Esophagus squamous epithelium (tissue), 5 donors: ENCODE results near the gene DYNC1I1. TPM values are rescaled to one million over a fixed set of nuclear protein-coding genes. Genes with fewer than 3 reads are reported as not detected.

Experiments used
- DNase-seq: peaks from one replicate; lab custom pipeline; 2025; lab: John Stamatoyannopoulos, UW
- H3K27ac ChIP-seq, 4 donors: fragments of 200-600 bp; sonication (generic); one replicate each; pipeline ENCODE4 v1.5.1; 2016 to 2019; ENCODE audit warnings: mild to moderate bottlenecking in 1 of 4
- H3K27me3 ChIP-seq, 4 donors: fragments of 200-600 bp; sonication (generic); 1 replicate in 3 of 4; 2 replicates in 1 of 4; pipeline versions ENCODE4 v1.5.1 to v1.6.0; 2017 to 2021; ENCODE audit warnings: antibody characterized with exemption in 1 of 4
- H3K36me3 ChIP-seq, 3 donors: fragments of 200-600 bp; sonication (generic); one replicate each; pipeline ENCODE4 v1.5.1; 2016 to 2019
- H3K4me1 ChIP-seq, 3 donors: fragments of 200-600 bp; sonication (generic); one replicate each; pipeline ENCODE4 v1.5.1; 2017 to 2019
- H3K4me3 ChIP-seq, 4 donors: fragments of 200-600 bp; sonication (generic); 1 replicate in 3 of 4; 2 replicates in 1 of 4; pipeline ENCODE4 v1.5.1; 2016 to 2019; ENCODE audit warnings: mild to moderate bottlenecking in 2 of 4, moderate library complexity in 1 of 4
- H3K9me3 ChIP-seq, 3 donors: fragments of 200-600 bp; sonication (generic); one replicate each; pipeline ENCODE4 v1.5.1; 2016 to 2019
- POLR2A ChIP-seq, 4 donors: fragments of 450-650 bp; IDR thresholded peaks; one replicate each; pipeline ENCODE4 v1.6.1; 2017; ENCODE audit warnings: antibody characterized with exemption in 4 of 4, mild to moderate bottlenecking in 4 of 4, moderate library complexity in 3 of 4
- WGBS, 2 donors: methylation state at CpG; one replicate each; pipeline ENCODE4 v1.1.5; 2018; 5-methylcytosine and 5-hydroxymethylcytosine counted together
- intact Hi-C: fragments of 100-400 bp; cut with DNase I; formaldehyde crosslinking; loops from one replicate; pipeline ENCODE4 v1.15.0; 2022
- total RNA-seq, 4 donors: library from RNA; depleted of rRNA; stranded (reverse); fragments of >200 nt; gene quantifications; one replicate each; pipeline ENCODE4 v1.1.0, GENCODE V29; 2016
- TF ChIP-seq, protein P1 (sequence below), 6 experiments: fragments of 450-650 bp in 4 of 6; fragments of 200-600 bp in 2 of 6; sonication (generic) in 2 of 6; IDR thresholded peaks; one replicate each; pipeline ENCODE4 v1.5.1; 2016 to 2019; ENCODE audit warnings: antibody characterized with exemption in 6 of 6, mild to moderate bottlenecking in 4 of 6, moderate library complexity in 4 of 6
- donor health status: DM: yes; HTN: yes; CAD: no.

The DYNC1I1 gene
- total RNA-seq, 4 donors from 2014 or later = 2.0 to 8.0 (median 2.4) TPM

DNA sequence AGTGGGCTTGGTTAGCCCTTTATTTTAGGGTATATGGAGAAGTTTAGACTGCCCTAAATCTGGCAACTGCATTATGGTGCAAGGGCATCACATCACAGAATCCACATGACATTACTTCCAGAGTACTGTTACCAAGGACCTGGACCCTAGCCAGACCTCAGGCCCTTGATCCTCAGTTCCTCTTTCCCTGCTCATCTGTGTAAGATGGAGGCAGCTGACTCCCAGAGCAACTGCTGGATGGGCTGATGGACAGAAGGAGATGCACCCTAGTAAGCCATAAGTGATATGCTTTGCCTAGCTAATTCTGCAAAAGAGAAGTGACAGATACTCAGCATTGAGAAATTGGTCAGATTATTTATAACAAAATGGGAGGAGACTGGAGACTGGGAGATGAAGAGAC lies 131.7 kb downstream of the DYNC1I1 start:
- Histone ChIP-seq H3K4me3 (no peak overlapping the region), H3K4me1 (no peaks in the 10 kb centered on the region), H3K27ac (no peak overlapping the region), H3K36me3 (no peaks in the 10 kb centered on the region), H3K9me3 (no peaks in the 10 kb centered on the region), H3K27me3 (peaks cover 0 to 5% (median 0%) of the 10 kb centered on the region in 4 donors)
- intact Hi-C loops = no loop called here
- no peak for DNase-seq
- TF ChIP-seq POLR2A (IDR thresholded peaks at IDR 0.05) = no peak
- TF ChIP-seq, protein P1, sequence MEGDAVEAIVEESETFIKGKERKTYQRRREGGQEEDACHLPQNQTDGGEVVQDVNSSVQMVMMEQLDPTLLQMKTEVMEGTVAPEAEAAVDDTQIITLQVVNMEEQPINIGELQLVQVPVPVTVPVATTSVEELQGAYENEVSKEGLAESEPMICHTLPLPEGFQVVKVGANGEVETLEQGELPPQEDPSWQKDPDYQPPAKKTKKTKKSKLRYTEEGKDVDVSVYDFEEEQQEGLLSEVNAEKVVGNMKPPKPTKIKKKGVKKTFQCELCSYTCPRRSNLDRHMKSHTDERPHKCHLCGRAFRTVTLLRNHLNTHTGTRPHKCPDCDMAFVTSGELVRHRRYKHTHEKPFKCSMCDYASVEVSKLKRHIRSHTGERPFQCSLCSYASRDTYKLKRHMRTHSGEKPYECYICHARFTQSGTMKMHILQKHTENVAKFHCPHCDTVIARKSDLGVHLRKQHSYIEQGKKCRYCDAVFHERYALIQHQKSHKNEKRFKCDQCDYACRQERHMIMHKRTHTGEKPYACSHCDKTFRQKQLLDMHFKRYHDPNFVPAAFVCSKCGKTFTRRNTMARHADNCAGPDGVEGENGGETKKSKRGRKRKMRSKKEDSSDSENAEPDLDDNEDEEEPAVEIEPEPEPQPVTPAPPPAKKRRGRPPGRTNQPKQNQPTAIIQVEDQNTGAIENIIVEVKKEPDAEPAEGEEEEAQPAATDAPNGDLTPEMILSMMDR (IDR thresholded peaks at IDR 0.05) = no peak

DNA sequence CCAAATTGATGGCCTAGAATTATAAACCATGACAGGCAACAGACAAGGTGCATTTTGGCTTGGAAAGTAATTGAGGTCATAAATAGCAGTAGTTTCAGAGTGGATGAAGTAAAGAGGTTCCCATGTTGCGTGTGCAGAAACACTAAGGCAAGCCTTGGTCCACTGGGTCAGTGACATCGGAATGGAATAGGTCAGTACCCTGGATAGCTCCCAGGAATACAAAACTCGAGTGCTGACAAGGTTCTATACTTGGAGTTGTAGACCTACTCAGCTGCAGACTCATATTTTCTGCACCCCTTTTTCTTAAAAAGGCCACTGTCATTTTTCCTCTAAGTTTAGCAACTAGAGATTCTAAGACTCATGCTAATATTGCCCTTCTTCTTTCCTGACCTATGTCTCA lies 132.8 kb downstream of the DYNC1I1 start:
- Histone ChIP-seq H3K27me3 (no peaks in the 10 kb centered on the region), H3K4me1 (no peaks in the 10 kb centered on the region), H3K4me3 (no peak overlapping the region), H3K36me3 (no peaks in the 10 kb centered on the region), H3K9me3 (no peaks in the 10 kb centered on the region), H3K27ac (no peak overlapping the region)
- 37 to 51% methylated on average over 3 of the region's 3 CpGs for WGBS, 2 donors
- intact Hi-C loops = no loop called here
- no peak for DNase-seq
- no peak for TF ChIP-seq POLR2A (IDR thresholded peaks at IDR 0.05)
- TF ChIP-seq, protein P1 (IDR thresholded peaks at IDR 0.05) = no peak

DNA sequence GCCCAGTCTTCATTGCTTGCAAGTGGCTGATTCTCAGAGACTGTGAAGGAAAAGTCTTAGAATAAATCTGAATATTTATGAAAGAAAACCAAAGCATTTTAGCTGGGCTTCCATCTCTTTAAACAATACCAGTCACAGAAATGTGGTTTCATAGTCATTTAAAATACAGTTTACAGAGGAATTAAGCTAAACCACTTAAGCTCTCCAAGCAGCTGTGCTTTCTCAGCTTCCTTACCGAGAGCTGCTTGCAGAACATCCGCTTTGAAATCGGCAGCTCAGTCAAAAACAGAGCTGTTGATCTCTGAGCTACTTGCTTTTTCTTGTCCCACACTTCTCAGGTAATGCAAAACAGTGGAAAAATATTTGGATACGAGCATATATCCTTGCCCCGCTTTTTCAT lies 134.5 kb downstream of the DYNC1I1 start:
- intact Hi-C loops = no loop called here
- H3K4me1 ChIP-seq = no peaks in the 10 kb centered on the region
- DNase-seq = no peak
- H3K27ac ChIP-seq = no peak overlapping the region
- no peak overlapping the region for H3K4me3 ChIP-seq
- no peaks in the 10 kb centered on the region for H3K27me3 ChIP-seq
- no peaks in the 10 kb centered on the region for H3K9me3 ChIP-seq
- no peaks in the 10 kb centered on the region for H3K36me3 ChIP-seq
- TF ChIP-seq, protein P1 (IDR thresholded peaks at IDR 0.05) = no peak
- 37 to 48% methylated on average over 5 of the region's 5 CpGs for WGBS, 2 donors

DNA sequence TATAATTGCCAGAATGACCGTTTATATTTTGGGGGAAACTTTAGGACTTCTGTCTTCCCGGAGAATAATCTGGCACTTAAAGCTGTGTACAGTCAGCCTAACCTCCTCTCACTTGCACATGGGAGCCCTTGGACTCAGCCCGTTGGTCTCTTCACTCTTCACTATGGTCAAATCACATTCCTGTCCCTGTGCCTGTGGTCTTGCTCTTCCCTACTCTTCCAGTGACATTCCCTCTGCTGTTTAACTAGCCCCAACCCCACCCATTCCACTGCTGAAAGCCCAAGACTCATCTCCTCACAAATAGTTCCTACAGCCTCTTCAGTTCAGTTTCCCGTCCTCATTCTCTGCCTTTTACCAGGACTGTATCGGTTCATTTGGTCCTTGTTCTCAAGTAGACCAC lies 135.0 kb downstream of the DYNC1I1 start:
- intact Hi-C loops = no loop called here
- no peaks in the 10 kb centered on the region for H3K36me3 ChIP-seq
- no peak overlapping the region for H3K27ac ChIP-seq
- 65 to 69% methylated on average over 5 of the region's 5 CpGs for WGBS, 2 donors
- no peaks in the 10 kb centered on the region for H3K4me1 ChIP-seq
- H3K9me3 ChIP-seq = no peaks in the 10 kb centered on the region
- DNase-seq = no peak
- no peak overlapping the region for H3K4me3 ChIP-seq
- TF ChIP-seq, protein P1 (IDR thresholded peaks at IDR 0.05) = no peak
- no peak for TF ChIP-seq POLR2A (IDR thresholded peaks at IDR 0.05)
- no peaks in the 10 kb centered on the region for H3K27me3 ChIP-seq

DNA sequence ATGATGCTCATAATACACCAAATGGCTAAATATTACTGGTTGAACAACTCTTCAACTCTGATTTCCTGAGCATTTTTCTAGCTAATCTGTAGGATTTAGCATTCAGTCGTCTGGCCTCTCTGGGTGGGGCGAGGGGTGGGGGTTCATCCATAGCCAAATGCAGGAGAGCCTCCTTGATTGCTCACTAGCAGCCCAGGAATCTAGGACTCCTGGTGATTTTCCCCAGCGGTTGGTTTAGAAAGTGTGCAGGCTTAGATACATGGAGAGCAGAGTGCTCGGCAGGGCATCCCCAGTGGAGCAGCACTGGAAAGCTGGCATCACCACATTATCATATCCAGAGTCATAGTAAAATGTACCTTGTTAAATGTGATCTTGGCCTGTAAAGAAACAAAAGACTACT lies 136.1 kb downstream of the DYNC1I1 start:
- no peak for DNase-seq
- intact Hi-C loops = no loop called here
- no peak for TF ChIP-seq POLR2A (IDR thresholded peaks at IDR 0.05)
- TF ChIP-seq, protein P1 (IDR thresholded peaks at IDR 0.05) = no peak
- no peaks in the 10 kb centered on the region for H3K27me3 ChIP-seq
- WGBS, 2 donors = 38 to 65% methylated on average over 3 to 4 of the region's 4 CpGs
- H3K4me1 ChIP-seq = no peaks in the 10 kb centered on the region
- H3K4me3 ChIP-seq = no peak overlapping the region
- H3K9me3 ChIP-seq = no peaks in the 10 kb centered on the region
- no peaks in the 10 kb centered on the region for H3K36me3 ChIP-seq
- no peak overlapping the region for H3K27ac ChIP-seq
